Smooth muscle cell (in vitro differentiated cells): ENCODE data around the gene PHF21B. TPM values are rescaled to one million over a fixed set of nuclear protein-coding genes. Genes with fewer than 3 reads are reported as not detected.

Source experiments
- DNase-seq: peaks from one replicate; lab custom pipeline; 2025; ENCODE audit not compliant: unreplicated experiment; lab: John Stamatoyannopoulos, UW
- H2AFZ ChIP-seq: fragments of 200-600 bp; sonication (generic); 2 replicates; pipeline ENCODE4 v1.6.0; 2016; ENCODE audit warnings: antibody characterized with exemption, low read depth, mild to moderate bottlenecking
- H3F3A ChIP-seq: fragments of 200-600 bp; sonication (generic); 2 replicates; pipeline ENCODE4 v1.6.0; 2017; ENCODE audit warnings: antibody characterized with exemption, low read depth
- H3K27ac ChIP-seq: fragments of 200-600 bp; sonication (generic); 2 replicates; pipeline ENCODE4 v1.5.1; 2016; ENCODE audit warnings: low read depth, mild to moderate bottlenecking
- H3K27me3 ChIP-seq: fragments of 200-600 bp; sonication (generic); 2 replicates; pipeline ENCODE4 v1.6.1; 2016; ENCODE audit warnings: low read depth, mild to moderate bottlenecking
- H3K36me3 ChIP-seq: fragments of 200-600 bp; sonication (generic); 2 replicates; pipeline ENCODE4 v1.5.1; 2016; ENCODE audit warnings: low read depth
- H3K4me1 ChIP-seq: fragments of 200-600 bp; sonication (generic); 2 replicates; pipeline ENCODE4 v1.5.1; 2016; ENCODE audit warnings: low read depth
- H3K4me2 ChIP-seq: fragments of 200-600 bp; sonication (generic); 2 replicates; pipeline ENCODE4 v1.6.0; 2016; ENCODE audit warnings: mild to moderate bottlenecking
- H3K4me3 ChIP-seq: fragments of 200-600 bp; sonication (generic); 2 replicates; pipeline ENCODE4 v1.5.1; 2016; ENCODE audit warnings: mild to moderate bottlenecking
- H3K79me2 ChIP-seq: fragments of 200-600 bp; sonication (generic); 2 replicates; pipeline ENCODE4 v1.6.0; 2016; ENCODE audit warnings: low read depth, mild to moderate bottlenecking
- H3K9ac ChIP-seq: fragments of 200-600 bp; sonication (generic); 2 replicates; pipeline ENCODE4 v1.6.0; 2016; ENCODE audit warnings: low read depth
- H3K9me3 ChIP-seq: fragments of 200-600 bp; sonication (generic); replicated peaks from 2 replicates; pipeline ENCODE4 v1.5.1; 2016; ENCODE audit warnings: low read depth
- H4K20me1 ChIP-seq: fragments of 200-600 bp; sonication (generic); 2 replicates; pipeline ENCODE4 v1.6.0; 2016; ENCODE audit warnings: low read depth
- CTCF ChIP-seq: fragments of 200-600 bp; sonication (generic); IDR thresholded peaks from 2 replicates; pipeline ENCODE4 v1.5.1; 2017; ENCODE audit warnings: borderline replicate concordance, mild to moderate bottlenecking, antibody characterized with exemption; ENCODE audit not compliant: insufficient read depth, poor library complexity, severe bottlenecking
- WGBS: methylation state at CpG from one replicate; pipeline ENCODE4 v1.1.7; 2016; ENCODE audit warnings: low lambda C conversion rate; 5-methylcytosine and 5-hydroxymethylcytosine counted together
- polyA plus RNA-seq: library from polyadenylated mRNA; unstranded; fragments of >200 nt; fragmentation: Nextera tagmentation; extraction: Ambion mirVana; gene quantifications from 2 replicates; pipeline ENCODE4 v1.2.1, GENCODE V29; 2016
- total RNA-seq: library from RNA; depleted of rRNA; stranded (reverse); fragments of >200 nt; gene quantifications from 2 replicates; pipeline ENCODE4 v1.2.3, GENCODE V29; 2014

PHF21B gene
- total and polyA plus RNA-seq, 2 experiments from 2014 or later = 0.13 TPM

DNA sequence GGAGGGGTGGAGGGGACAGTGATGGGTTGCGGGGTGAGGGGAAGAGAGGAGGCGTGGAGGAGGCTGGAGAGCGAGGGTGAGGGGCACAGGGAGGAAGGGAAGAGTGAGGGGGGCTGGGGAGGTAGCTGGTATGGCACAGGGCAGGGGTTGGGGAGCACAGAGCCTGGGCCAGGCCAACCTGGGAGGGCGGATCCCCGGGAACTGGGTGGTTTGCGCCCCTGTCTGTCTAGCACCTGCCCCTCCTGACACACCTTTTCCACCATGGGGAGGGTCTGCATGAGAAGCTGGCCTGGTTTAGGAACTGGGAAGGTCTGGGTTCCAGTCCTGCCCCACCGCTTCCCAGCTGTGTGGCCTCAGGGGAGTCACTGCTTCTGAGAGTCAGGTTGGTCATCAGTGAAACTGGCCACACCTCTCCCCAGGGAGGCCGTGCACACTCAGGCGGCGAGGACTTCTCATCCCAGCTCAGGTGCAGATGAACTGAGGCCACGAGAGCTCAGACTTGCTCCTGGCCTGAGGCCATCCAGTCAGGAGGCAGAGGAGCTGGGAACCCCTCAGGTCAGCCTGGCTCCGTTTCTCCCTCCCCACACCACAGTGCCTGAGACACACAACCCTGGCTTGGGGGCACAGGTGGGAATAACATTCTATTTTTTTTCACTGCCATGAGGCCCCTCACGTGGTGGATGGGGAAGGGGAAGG, 95.6 kb downstream of the PHF21B start:
- no peaks in the 10 kb centered on the region for H4K20me1 ChIP-seq
- H2AFZ ChIP-seq = no peak overlapping the region
- H3K4me1 ChIP-seq = no peaks in the 10 kb centered on the region
- no peak for DNase-seq
- H3K27me3 ChIP-seq = no peaks in the 10 kb centered on the region
- no peak overlapping the region for H3K27ac ChIP-seq
- WGBS = 92% methylated on average over 7 of the region's 13 CpGs
- H3F3A ChIP-seq = no peaks in the 10 kb centered on the region
- H3K4me3 ChIP-seq = no peak overlapping the region
- no peaks in the 10 kb centered on the region for H3K36me3 ChIP-seq
- no peak for TF ChIP-seq CTCF
- H3K9me3 ChIP-seq = peaks cover 3% of the 10 kb centered on the region
- H3K4me2 ChIP-seq = no peak overlapping the region
- H3K79me2 ChIP-seq = no peaks in the 10 kb centered on the region
- no peak overlapping the region for H3K9ac ChIP-seq

- no peak overlapping the region for H3K4me3 ChIP-seq
- H3K4me1 ChIP-seq = no peaks in the 10 kb centered on the region
- H3K9ac ChIP-seq = no peak overlapping the region
- no peak overlapping the region for H3K27ac ChIP-seq
- H3K36me3 ChIP-seq = no peaks in the 10 kb centered on the region
- TF ChIP-seq CTCF = no peak
- no peaks in the 10 kb centered on the region for H4K20me1 ChIP-seq
- no peak for DNase-seq
- no peaks in the 10 kb centered on the region for H3K79me2 ChIP-seq
- H3K9me3 ChIP-seq = peaks cover 3% of the 10 kb centered on the region
- WGBS = 95% methylated on average over 23 of the region's 24 CpGs
- H2AFZ ChIP-seq = no peak overlapping the region
- H3F3A ChIP-seq = no peaks in the 10 kb centered on the region
- H3K27me3 ChIP-seq = no peaks in the 10 kb centered on the region
- no peak overlapping the region for H3K4me2 ChIP-seq
Observed at GRCh38 chr22:44913198-44913983, 96.4 kb downstream of the PHF21B start.

DNA sequence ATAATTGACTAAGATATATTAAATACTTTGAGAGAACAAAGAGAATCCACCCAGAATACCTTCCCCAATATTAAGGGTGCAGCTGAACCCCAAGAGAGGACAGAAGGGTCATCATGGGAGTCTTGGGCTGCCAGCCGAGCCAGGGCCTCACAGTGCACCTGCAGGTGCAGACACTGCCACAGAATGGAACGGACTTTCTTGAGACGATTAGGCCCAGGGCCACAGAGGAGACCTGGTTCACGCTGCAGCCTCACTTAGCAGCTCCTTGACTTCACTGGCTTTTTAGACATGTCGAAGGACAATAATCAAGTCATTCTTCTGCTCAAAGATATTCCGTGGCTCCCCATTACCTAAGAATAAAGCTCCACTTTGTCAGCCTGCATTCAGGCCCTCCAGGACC, 100.6 kb downstream of the PHF21B start:
- H3K9me3 ChIP-seq = peaks cover 3% of the 10 kb centered on the region
- H3K79me2 ChIP-seq = no peaks in the 10 kb centered on the region
- 81% methylated on average over 6 of the region's 6 CpGs for WGBS
- no peak for DNase-seq
- H3K27ac ChIP-seq = no peak overlapping the region
- no peak overlapping the region for H3K4me3 ChIP-seq
- no peak overlapping the region for H3K9ac ChIP-seq
- no peaks in the 10 kb centered on the region for H3K27me3 ChIP-seq
- H3F3A ChIP-seq = no peaks in the 10 kb centered on the region
- H4K20me1 ChIP-seq = no peaks in the 10 kb centered on the region
- no peaks in the 10 kb centered on the region for H3K4me1 ChIP-seq
- no peak for TF ChIP-seq CTCF
- H3K4me2 ChIP-seq = no peak overlapping the region
- no peaks in the 10 kb centered on the region for H3K36me3 ChIP-seq
- H2AFZ ChIP-seq = no peak overlapping the region
